ENCODE measurements around the gene NFX1.

The NFX1 gene

DNA sequence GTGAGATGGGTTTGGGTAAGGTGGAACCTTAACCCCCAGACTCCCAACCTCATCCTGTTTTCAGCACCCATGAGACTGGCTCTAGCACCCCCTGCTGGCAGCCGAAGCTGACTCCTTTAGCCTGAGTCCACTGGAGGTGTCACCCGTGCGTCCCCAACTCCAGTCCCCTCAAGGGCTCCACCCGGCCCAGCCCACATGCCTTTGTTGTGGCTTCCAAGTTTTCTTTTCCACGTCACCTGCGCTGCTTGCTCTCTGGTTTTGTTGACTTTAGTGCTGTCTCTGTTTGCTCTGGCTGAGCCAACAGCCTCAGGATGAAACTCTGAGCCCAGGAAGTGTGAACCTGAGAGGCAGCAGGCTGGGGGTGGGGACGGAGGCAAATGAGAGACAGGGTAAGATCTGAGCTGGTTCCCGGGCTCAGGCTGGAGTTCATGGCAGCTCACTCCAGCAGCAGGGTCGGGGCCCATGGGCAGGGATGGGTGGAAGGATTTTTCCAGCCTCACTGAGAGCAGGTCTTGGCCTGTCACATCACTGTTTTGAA is 125.3 kb downstream of the NFX1 start:
- H3K4me3 ChIP-seq (replicated peaks; ENCODE audit: low read depth, low read length) = no peak overlapping the region

DNA sequence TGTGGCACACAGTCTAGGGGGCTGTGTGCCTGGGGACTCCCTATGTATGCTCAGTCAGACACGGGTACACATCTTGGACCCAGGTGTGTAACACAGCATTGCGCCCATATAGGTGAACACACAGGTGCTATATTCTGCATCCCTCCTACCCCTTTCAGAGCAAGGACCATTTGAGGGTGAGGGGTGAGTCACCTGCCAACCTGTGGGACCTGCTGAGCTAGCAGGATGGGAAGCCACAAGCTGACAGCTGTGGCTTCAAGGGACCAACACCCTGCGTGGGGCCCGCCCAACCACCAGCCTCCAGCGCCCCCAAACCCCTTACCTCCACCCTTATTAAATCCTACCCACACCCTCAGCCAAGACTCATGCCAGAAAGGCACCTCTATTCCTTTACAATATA is 126.7 kb downstream of the NFX1 start:
- TF ChIP-seq, protein P1, sequence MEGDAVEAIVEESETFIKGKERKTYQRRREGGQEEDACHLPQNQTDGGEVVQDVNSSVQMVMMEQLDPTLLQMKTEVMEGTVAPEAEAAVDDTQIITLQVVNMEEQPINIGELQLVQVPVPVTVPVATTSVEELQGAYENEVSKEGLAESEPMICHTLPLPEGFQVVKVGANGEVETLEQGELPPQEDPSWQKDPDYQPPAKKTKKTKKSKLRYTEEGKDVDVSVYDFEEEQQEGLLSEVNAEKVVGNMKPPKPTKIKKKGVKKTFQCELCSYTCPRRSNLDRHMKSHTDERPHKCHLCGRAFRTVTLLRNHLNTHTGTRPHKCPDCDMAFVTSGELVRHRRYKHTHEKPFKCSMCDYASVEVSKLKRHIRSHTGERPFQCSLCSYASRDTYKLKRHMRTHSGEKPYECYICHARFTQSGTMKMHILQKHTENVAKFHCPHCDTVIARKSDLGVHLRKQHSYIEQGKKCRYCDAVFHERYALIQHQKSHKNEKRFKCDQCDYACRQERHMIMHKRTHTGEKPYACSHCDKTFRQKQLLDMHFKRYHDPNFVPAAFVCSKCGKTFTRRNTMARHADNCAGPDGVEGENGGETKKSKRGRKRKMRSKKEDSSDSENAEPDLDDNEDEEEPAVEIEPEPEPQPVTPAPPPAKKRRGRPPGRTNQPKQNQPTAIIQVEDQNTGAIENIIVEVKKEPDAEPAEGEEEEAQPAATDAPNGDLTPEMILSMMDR (IDR thresholded peaks at IDR 0.05; ENCODE audit: low read length, missing control alignments) = no peak
- DNase-seq (ENCODE audit: low read depth) = no peak
- H3K4me3 ChIP-seq (replicated peaks; ENCODE audit: low read depth, low read length) = no peak overlapping the region

More for the DNA sequence above, 125.3 kb downstream of the NFX1 start:
- TF ChIP-seq, protein P1 (IDR thresholded peaks at IDR 0.05; ENCODE audit: low read length, missing control alignments) = peak; percentile 83
- peak; percentile 46 for DNase-seq (ENCODE audit: low read depth)

DNA sequence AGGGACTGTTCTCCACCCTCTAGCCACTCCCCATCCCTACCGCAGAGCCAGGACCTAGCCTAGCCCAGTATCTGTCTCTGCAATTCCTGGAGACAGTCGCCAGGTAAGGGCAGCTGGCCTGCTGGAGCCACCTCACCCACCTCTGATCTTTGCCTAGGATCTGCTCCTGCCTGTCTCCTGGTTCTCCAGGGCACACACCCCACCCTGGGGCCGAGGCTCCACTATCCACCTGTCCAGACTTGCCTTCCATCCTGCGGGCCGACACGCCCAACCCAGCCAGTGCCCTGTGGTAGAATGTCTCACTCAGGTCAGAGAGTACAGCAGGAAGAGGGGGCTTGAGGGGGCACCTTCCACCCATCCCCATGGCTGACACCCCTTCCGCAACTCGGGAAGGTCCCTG is 127.8 kb downstream of the NFX1 start:
- no peak for DNase-seq (ENCODE audit: low read depth)
- no peak overlapping the region for H3K4me3 ChIP-seq (replicated peaks; ENCODE audit: low read depth, low read length)
- TF ChIP-seq, protein P1 (IDR thresholded peaks at IDR 0.05; ENCODE audit: low read length, missing control alignments) = no peak

DNA sequence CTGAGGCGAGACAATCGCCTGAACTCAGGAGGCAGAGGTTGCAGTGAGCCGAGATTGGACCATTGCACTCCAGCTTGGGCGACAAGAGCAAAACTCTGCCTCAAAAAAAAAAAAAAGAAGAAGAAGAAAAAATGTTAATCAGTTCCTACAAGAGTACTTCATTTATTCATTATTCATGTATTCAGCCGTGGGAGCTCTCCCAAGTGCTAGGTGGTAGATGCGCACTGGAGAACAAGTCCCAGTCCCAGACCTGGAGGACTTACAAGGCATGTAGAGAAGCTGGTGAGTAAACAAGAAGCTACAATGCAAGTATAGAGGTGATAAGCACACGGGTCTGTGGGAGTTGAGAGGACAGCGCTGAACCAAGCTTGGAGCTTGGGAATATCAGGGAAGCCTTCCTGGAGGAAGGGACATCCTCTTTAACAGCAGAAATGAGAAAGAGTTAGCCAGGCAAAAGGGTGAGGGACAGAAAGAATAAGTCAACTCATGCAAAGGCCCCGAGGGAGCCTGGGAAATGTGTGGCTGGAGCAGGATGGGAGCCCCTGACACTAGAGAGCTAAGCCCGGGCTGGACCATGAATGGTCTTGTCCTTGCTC is 129.5 kb downstream of the NFX1 start:
- no peak overlapping the region for H3K4me3 ChIP-seq (replicated peaks; ENCODE audit: low read depth, low read length)
- TF ChIP-seq, protein P1 (IDR thresholded peaks at IDR 0.05; ENCODE audit: low read length, missing control alignments) = no peak
- no peak for DNase-seq (ENCODE audit: low read depth)

Data from fibroblast of pulmonary artery (primary cell).